Effector memory CD4-positive, alpha-beta T cell (primary cell): ENCODE data around the gene AGMO.

ENCODE experiments used
- DNase-seq, 3 donors: peaks; one replicate each; pipeline ENCODE4 v3.0.0-alpha.2; 2020
- H3K27ac ChIP-seq: 2 replicates; pipeline ENCODE4 v1.7.0; 2013; ENCODE audit warnings: mild to moderate bottlenecking, low read length, moderate library complexity; ENCODE audit not compliant: insufficient read depth, poor library complexity, severe bottlenecking
- H3K27me3 ChIP-seq: replicated peaks from 2 replicates; pipeline ENCODE4 v1.7.0; 2013; ENCODE audit warnings: mild to moderate bottlenecking, low read length; ENCODE audit not compliant: insufficient read depth, control insufficient read depth, poor library complexity, severe bottlenecking
- H3K36me3 ChIP-seq: 2 replicates; pipeline ENCODE4 v1.7.0; 2013; ENCODE audit warnings: mild to moderate bottlenecking, low read length, moderate library complexity; ENCODE audit not compliant: control insufficient read depth, insufficient read depth
- H3K4me1 ChIP-seq: 2 replicates; pipeline ENCODE4 v1.7.0; 2013; ENCODE audit warnings: low read length, mild to moderate bottlenecking; ENCODE audit not compliant: control insufficient read depth, insufficient read depth, poor library complexity, severe bottlenecking
- H3K4me3 ChIP-seq: 2 replicates; pipeline ENCODE4 v1.7.0; 2013; ENCODE audit warnings: low read length, low read depth, mild to moderate bottlenecking; ENCODE audit not compliant: insufficient read depth, poor library complexity, severe bottlenecking
- H3K9me3 ChIP-seq: 2 replicates; pipeline ENCODE4 v1.7.0; 2013; ENCODE audit warnings: mild to moderate bottlenecking, low read length, moderate library complexity; ENCODE audit not compliant: control insufficient read depth

The AGMO gene

GRCh38 chr7:15327001-15327400 lies 234.8 kb downstream of the AGMO start:
- no peak overlapping the region for H3K4me3 ChIP-seq
- H3K27me3 ChIP-seq: no peaks in the 10 kb centered on the region
- no peak for DNase-seq
- no peak overlapping the region for H3K27ac ChIP-seq
- H3K9me3 ChIP-seq: no peaks in the 10 kb centered on the region
- no peaks in the 10 kb centered on the region for H3K4me1 ChIP-seq
- no peaks in the 10 kb centered on the region for H3K36me3 ChIP-seq

GRCh38 chr7:15326044-15326644 lies 235.7 kb downstream of the AGMO start:
- DNase-seq: no peak
- no peaks in the 10 kb centered on the region for H3K36me3 ChIP-seq
- H3K4me3 ChIP-seq: no peak overlapping the region
- H3K27ac ChIP-seq: no peak overlapping the region
- H3K27me3 ChIP-seq: no peaks in the 10 kb centered on the region
- H3K9me3 ChIP-seq: no peaks in the 10 kb centered on the region
- no peaks in the 10 kb centered on the region for H3K4me1 ChIP-seq

GRCh38 chr7:15323550-15323949 lies 238.3 kb downstream of the AGMO start:
- no peaks in the 10 kb centered on the region for H3K27me3 ChIP-seq
- H3K4me3 ChIP-seq: no peak overlapping the region
- H3K4me1 ChIP-seq: no peaks in the 10 kb centered on the region
- no peak for DNase-seq
- H3K27ac ChIP-seq: no peak overlapping the region
- H3K36me3 ChIP-seq: no peaks in the 10 kb centered on the region
- no peaks in the 10 kb centered on the region for H3K9me3 ChIP-seq

GRCh38 chr7:15317215-15317614 lies 244.6 kb downstream of the AGMO start:
- H3K4me1 ChIP-seq: no peaks in the 10 kb centered on the region
- DNase-seq: no peak
- H3K27ac ChIP-seq: no peak overlapping the region
- no peaks in the 10 kb centered on the region for H3K9me3 ChIP-seq
- H3K27me3 ChIP-seq: no peaks in the 10 kb centered on the region
- H3K4me3 ChIP-seq: no peak overlapping the region
- no peaks in the 10 kb centered on the region for H3K36me3 ChIP-seq

GRCh38 chr7:15315678-15316077 lies 246.1 kb downstream of the AGMO start:
- no peaks in the 10 kb centered on the region for H3K4me1 ChIP-seq
- no peaks in the 10 kb centered on the region for H3K36me3 ChIP-seq
- H3K4me3 ChIP-seq: no peak overlapping the region
- H3K27ac ChIP-seq: no peak overlapping the region
- H3K9me3 ChIP-seq: no peaks in the 10 kb centered on the region
- no peaks in the 10 kb centered on the region for H3K27me3 ChIP-seq
- DNase-seq: no peak

- H3K4me1 ChIP-seq: no peaks in the 10 kb centered on the region
- no peaks in the 10 kb centered on the region for H3K36me3 ChIP-seq
- H3K9me3 ChIP-seq: no peaks in the 10 kb centered on the region
- H3K27ac ChIP-seq: no peak overlapping the region
- no peak overlapping the region for H3K4me3 ChIP-seq
- no peak for DNase-seq
- no peaks in the 10 kb centered on the region for H3K27me3 ChIP-seq
Measured at GRCh38 chr7:15314922-15315321, 246.9 kb downstream of the AGMO start.

GRCh38 chr7:15313361-15313760 lies 248.5 kb downstream of the AGMO start:
- Histone ChIP-seq H3K4me1 (no peaks in the 10 kb centered on the region), H3K4me3 (no peak overlapping the region), H3K27ac (no peak overlapping the region), H3K36me3 (no peaks in the 10 kb centered on the region), H3K9me3 (no peaks in the 10 kb centered on the region), H3K27me3 (no peaks in the 10 kb centered on the region)
- DNase-seq: no peak

GRCh38 chr7:15309872-15310271 lies 251.9 kb downstream of the AGMO start:
- H3K4me1 ChIP-seq: no peaks in the 10 kb centered on the region
- H3K36me3 ChIP-seq: no peaks in the 10 kb centered on the region
- no peaks in the 10 kb centered on the region for H3K27me3 ChIP-seq
- H3K4me3 ChIP-seq: no peak overlapping the region
- H3K27ac ChIP-seq: no peak overlapping the region
- no peak for DNase-seq
- H3K9me3 ChIP-seq: no peaks in the 10 kb centered on the region

GRCh38 chr7:15308821-15309220 lies 253.0 kb downstream of the AGMO start:
- H3K27me3 ChIP-seq: no peaks in the 10 kb centered on the region
- no peaks in the 10 kb centered on the region for H3K36me3 ChIP-seq
- no peaks in the 10 kb centered on the region for H3K4me1 ChIP-seq
- no peak overlapping the region for H3K27ac ChIP-seq
- no peak overlapping the region for H3K4me3 ChIP-seq
- no peaks in the 10 kb centered on the region for H3K9me3 ChIP-seq
- no peak for DNase-seq

- no peak for DNase-seq
- Histone ChIP-seq H3K4me3 (no peak overlapping the region), H3K27ac (no peak overlapping the region)
Measured at GRCh38 chr7:15306296-15306695, 255.5 kb downstream of the AGMO start.

More at GRCh38 chr7:15306296-15306695, 255.5 kb downstream of the AGMO start:
- Histone ChIP-seq H3K4me1 (no peaks in the 10 kb centered on the region), H3K9me3 (no peaks in the 10 kb centered on the region), H3K36me3 (no peaks in the 10 kb centered on the region), H3K27me3 (no peaks in the 10 kb centered on the region)
